Esophagus muscularis mucosa (tissue), 4 donors: ENCODE measurements around the gene RAD9A. TPM values are rescaled to one million over a fixed set of nuclear protein-coding genes. Genes with fewer than 3 reads are reported as not detected.
A peak's percentile ranks its signal among the peaks of the same experiment; 100 is the strongest.

Source experiments
- DNase-seq: peaks from one replicate; pipeline ENCODE4 v3.0.0-alpha.2; 2017; ENCODE audit errors: extremely low spot score
- H3K27ac ChIP-seq, 4 donors: fragments of 200-600 bp; sonication (generic); replicated peaks in 1 of 4; 1 replicate in 3 of 4; 2 replicates in 1 of 4; pipeline ENCODE4 v1.5.1; 2016 to 2019; ENCODE audit warnings: mild to moderate bottlenecking in 1 of 4
- H3K27me3 ChIP-seq, 4 donors: fragments of 200-600 bp; sonication (generic); one replicate each; pipeline versions ENCODE4 v1.5.1 to v1.6.0; 2016 to 2019
- H3K36me3 ChIP-seq, 4 donors: fragments of 200-600 bp; sonication (generic); one replicate each; pipeline ENCODE4 v1.5.1; 2016 to 2019
- H3K4me1 ChIP-seq, 4 donors: fragments of 200-600 bp; sonication (generic); one replicate each; pipeline ENCODE4 v1.5.1; 2016 to 2019
- H3K4me3 ChIP-seq, 4 donors: fragments of 200-600 bp; sonication (generic); 1 replicate in 2 of 4; 2 replicates in 2 of 4; pipeline ENCODE4 v1.5.1; 2016 to 2019; ENCODE audit warnings: mild to moderate bottlenecking in 4 of 4, moderate library complexity in 1 of 4
- H3K9me3 ChIP-seq, 4 donors: fragments of 200-600 bp; sonication (generic); 1 replicate in 3 of 4; 2 replicates in 1 of 4; pipeline ENCODE4 v1.5.1; 2016 to 2019
- CTCF ChIP-seq, 3 experiments: fragments of 200-600 bp in 2 of 3; fragments of 450-650 bp in 1 of 3; sonication (generic) in 2 of 3; IDR thresholded peaks; one replicate each; pipeline ENCODE4 v1.5.1; 2017 to 2019; ENCODE audit warnings: antibody characterized with exemption in 3 of 3, mild to moderate bottlenecking in 2 of 3, moderate library complexity in 1 of 3
- EP300 ChIP-seq: sonication (generic); formaldehyde crosslinking; IDR thresholded peaks from one replicate; pipeline ENCODE4 v1.6.1; 2017; ENCODE audit warnings: antibody characterized with exemption
- POLR2A ChIP-seq: fragments of 450-650 bp; IDR thresholded peaks from one replicate; pipeline ENCODE4 v1.6.1; 2017; ENCODE audit warnings: antibody characterized with exemption, moderate library complexity, mild to moderate bottlenecking, low read depth
- POLR2AphosphoS5 ChIP-seq, 2 donors: sonication (generic); formaldehyde crosslinking; IDR thresholded peaks; one replicate each; pipeline ENCODE4 v1.6.1; 2017; ENCODE audit warnings: antibody characterized with exemption in 2 of 2
- WGBS: methylation state at CpG from one replicate; pipeline ENCODE4 v1.1.5; 2018; 5-methylcytosine and 5-hydroxymethylcytosine counted together
- intact Hi-C: fragments of 100-400 bp; cut with DNase I; formaldehyde crosslinking; loops from one replicate; pipeline ENCODE4 v1.15.1; 2023
- total RNA-seq, 4 donors: library from RNA; depleted of rRNA; stranded (reverse); fragments of >200 nt; gene quantifications; one replicate each; pipeline versions ENCODE4 v1.1.0 to v1.2.1, GENCODE V29; 2016

RAD9A gene
- total RNA-seq, 4 donors from 2014 or later = 10.7 to 16.7 (median 12.7) TPM

DNA sequence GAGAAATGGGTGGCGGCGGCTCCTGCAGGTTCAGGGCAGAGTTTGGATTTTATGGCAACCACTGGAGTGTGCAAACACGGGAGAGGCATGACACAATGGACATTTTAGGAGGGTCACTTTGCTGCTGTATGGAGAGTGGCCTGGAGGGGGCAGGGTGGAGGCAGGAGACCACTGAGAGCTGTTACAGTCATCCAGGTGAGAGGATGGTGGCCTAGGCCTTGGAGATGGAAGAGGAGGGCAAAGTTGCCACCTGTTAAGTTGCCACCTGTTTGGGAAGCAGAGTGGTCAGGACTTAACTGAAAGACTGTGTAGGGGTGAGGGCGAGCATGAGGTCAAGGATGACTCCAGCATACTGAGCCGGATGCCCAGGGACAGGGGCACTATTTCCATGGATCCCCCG is 2.3 kb upstream of the RAD9A start:
- Histone ChIP-seq H3K9me3 (no peaks in the 10 kb centered on the region), H3K4me1 (peaks cover 20 to 43% (median 41%) of the 10 kb centered on the region in 4 donors), H3K36me3 (peaks cover 0 to 13% (median 5%) of the 10 kb centered on the region in 4 donors), H3K4me3 (no peak overlapping the region), H3K27ac (no peak overlapping the region), H3K27me3 (no peaks in the 10 kb centered on the region)
- WGBS = 62% methylated on average over 6 of the region's 6 CpGs
- TF ChIP-seq CTCF (IDR thresholded peaks at IDR 0.05) (peak; percentile 45 to 53 (median 48)), POLR2A (no peak)
- DNase-seq = no peak
- intact Hi-C loops = no loop called here

DNA sequence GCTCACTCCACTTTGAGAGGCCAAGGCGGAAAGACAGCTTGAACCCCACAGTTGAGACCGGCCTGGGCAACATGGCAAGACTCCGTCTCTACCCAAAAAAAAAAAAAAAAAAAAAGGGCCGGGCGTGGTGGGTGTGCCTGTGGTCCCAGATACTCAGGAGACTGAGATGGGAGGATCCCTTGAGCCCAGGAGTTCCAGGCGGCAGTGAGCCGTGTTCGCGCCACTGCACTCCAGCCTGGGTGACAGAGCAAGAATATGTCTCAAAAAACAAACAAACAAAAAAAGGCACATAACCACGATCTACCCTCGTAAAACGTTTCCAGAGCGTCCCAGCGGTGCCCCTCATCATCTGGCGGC is 861 bp upstream of the RAD9A start:
- no peak for DNase-seq
- no peak for TF ChIP-seq EP300
- TF ChIP-seq POLR2AphosphoS5 (IDR thresholded peaks at IDR 0.05) = no peak
- TF ChIP-seq POLR2A = no peak
- TF ChIP-seq CTCF (IDR thresholded peaks at IDR 0.05) = no peak
- 13% methylated on average over 15 of the region's 15 CpGs for WGBS
- H3K36me3 ChIP-seq = peaks cover 0 to 27% (median 13%) of the 10 kb centered on the region in 4 donors
- H3K27ac ChIP-seq = peak overlapping the region; percentile 80 to 89 (median 86)
- no peaks in the 10 kb centered on the region for H3K9me3 ChIP-seq
- intact Hi-C loops = no loop called here
- peak overlapping the region; percentile 74 to 97 (median 86) for H3K4me3 ChIP-seq
- H3K4me1 ChIP-seq = peaks cover 20 to 32% (median 29%) of the 10 kb centered on the region in 4 donors
- H3K27me3 ChIP-seq = no peaks in the 10 kb centered on the region

GRCh38 chr11:67392183-67392715 is 463 bp downstream of the RAD9A start:
- 16% methylated on average over 20 of the region's 31 CpGs for WGBS
- peak overlapping the region; percentile 80 to 89 (median 86) for H3K27ac ChIP-seq
- H3K9me3 ChIP-seq = no peaks in the 10 kb centered on the region
- H3K27me3 ChIP-seq = no peaks in the 10 kb centered on the region
- H3K36me3 ChIP-seq = peaks cover 5 to 41% (median 26%) of the 10 kb centered on the region in 4 donors
- intact Hi-C loops = no loop called here
- TF ChIP-seq CTCF (IDR thresholded peaks at IDR 0.05) (no peak), EP300 (no peak), POLR2AphosphoS5 (IDR thresholded peaks at IDR 0.05) (no peak), POLR2A (no peak)
- DNase-seq = no peak
- H3K4me1 ChIP-seq = peaks cover 20 to 40% (median 37%) of the 10 kb centered on the region in 4 donors
- H3K4me3 ChIP-seq = peak overlapping the region; percentile 74 to 97 (median 86)

- peaks cover 20 to 47% (median 39%) of the 10 kb centered on the region in 4 donors for H3K4me1 ChIP-seq
- WGBS = 94% methylated on average over 15 of the region's 18 CpGs
- H3K27me3 ChIP-seq = no peaks in the 10 kb centered on the region
- intact Hi-C loops = no loop called here
- DNase-seq = no peak
- TF ChIP-seq POLR2AphosphoS5 (IDR thresholded peaks at IDR 0.05) (no peak), CTCF (IDR thresholded peaks at IDR 0.05) (no peak), EP300 (no peak), POLR2A (no peak)
- peaks cover 17 to 53% (median 38%) of the 10 kb centered on the region in 4 donors for H3K36me3 ChIP-seq
- no peak overlapping the region for H3K4me3 ChIP-seq
- no peak overlapping the region for H3K27ac ChIP-seq
- H3K9me3 ChIP-seq = no peaks in the 10 kb centered on the region
These were observed 1.7 kb downstream of the RAD9A start for GRCh38 chr11:67393437-67393836.

DNA sequence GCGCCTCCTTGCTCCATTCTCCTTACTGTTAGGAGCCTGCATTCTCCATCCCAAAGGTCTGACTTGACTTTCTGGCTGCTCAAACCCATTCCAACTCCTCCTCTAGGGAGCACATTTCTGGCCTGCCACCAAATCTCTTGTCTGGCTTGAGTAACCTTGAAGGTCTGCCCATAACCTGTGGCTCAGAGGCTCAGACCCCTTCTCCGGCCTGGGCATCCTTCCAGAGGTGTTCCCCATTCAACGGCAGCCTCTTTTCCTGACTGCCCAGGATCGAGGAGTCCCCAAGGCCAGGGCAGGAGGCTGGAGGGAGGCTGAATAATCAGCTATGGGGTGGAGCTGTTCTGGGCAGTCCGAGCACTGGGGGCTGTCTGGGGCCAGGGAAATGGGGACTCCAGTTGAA is 2.2 kb downstream of the RAD9A start:
- peaks cover 22 to 58% (median 43%) of the 10 kb centered on the region in 4 donors for H3K36me3 ChIP-seq

More for the DNA sequence above, 2.2 kb downstream of the RAD9A start:
- H3K4me1 ChIP-seq = peaks cover 20 to 50% (median 40%) of the 10 kb centered on the region in 4 donors
- no peaks in the 10 kb centered on the region for H3K9me3 ChIP-seq
- no peak overlapping the region for H3K4me3 ChIP-seq
- H3K27ac ChIP-seq = no peak overlapping the region
- H3K27me3 ChIP-seq = no peaks in the 10 kb centered on the region
- intact Hi-C loops = no loop called here
- WGBS = 91% methylated on average over 4 of the region's 5 CpGs
- TF ChIP-seq POLR2A (no peak), POLR2AphosphoS5 (IDR thresholded peaks at IDR 0.05) (no peak), EP300 (no peak), CTCF (IDR thresholded peaks at IDR 0.05) (no peak)
- no peak for DNase-seq
